ENCODE results near the gene TCAIM. TPM values are rescaled to one million over a fixed set of nuclear protein-coding genes. Genes with fewer than 3 reads are reported as not detected.

Gene TCAIM
- total RNA-seq, 4 donors from 2014 or later: 26.2 to 33.3 (median 27.7) TPM

DNA sequence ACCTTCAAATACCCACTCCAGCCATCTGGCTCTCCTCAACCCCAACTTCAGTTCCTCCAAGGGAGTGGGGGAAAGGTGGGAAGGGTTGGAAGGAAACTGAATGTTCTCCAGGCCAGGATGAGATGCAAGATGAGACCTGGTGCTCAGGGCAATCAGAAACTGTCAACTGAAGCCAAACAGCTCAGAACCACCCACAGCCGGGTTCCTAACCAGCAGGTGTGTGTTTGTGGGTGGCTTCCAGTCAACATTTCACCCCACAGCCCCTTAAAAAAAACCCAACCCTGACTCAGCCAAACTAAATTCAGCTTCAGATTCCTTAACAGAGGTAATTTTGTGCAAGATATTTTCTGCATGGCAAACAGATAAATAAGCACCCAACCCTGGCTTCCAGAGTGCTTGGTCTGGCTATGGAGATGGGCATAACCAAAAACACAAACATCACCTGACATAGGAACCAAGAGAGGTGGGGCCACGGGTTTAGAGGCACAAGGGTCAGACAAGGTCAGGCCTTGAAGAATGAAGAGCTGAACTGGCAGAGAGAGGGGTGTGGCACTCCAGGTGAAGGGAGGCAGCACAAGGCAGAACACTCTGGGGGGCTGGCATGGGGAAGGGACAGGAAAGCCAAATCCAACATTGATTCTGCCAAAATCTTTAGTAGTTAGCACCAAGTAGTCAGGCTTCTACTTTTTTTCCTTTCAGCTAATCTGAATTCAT, 104.2 kb downstream of the TCAIM start:
- H3K36me3 ChIP-seq: peaks cover 21 to 22% of the 10 kb centered on the region in 2 donors
- no peak overlapping the region for H3K4me3 ChIP-seq (replicated peaks in 1 of 3)
- WGBS, 2 donors: 79 to 91% methylated on average over 2 of the region's 2 CpGs
- intact Hi-C loops (cut with DNase I): no loop called here
- DNase-seq: no peak
- no peaks in the 10 kb centered on the region for H3K9me3 ChIP-seq
- H3K4me1 ChIP-seq: peaks cover 0 to 11% of the 10 kb centered on the region in 2 donors
- TF ChIP-seq POLR2A (IDR thresholded peaks at IDR 0.05): no peak
- no peak for TF ChIP-seq CTCF (IDR thresholded peaks at IDR 0.05)
- no peak overlapping the region for H3K27ac ChIP-seq
- H3K27me3 ChIP-seq: no peaks in the 10 kb centered on the region

GRCh38 chr3:44444437-44444836, 105.9 kb downstream of the TCAIM start:
- H3K36me3 ChIP-seq: peaks cover 38 to 39% of the 10 kb centered on the region in 2 donors
- intact Hi-C loops (cut with DNase I): no loop called here
- H3K27me3 ChIP-seq: no peaks in the 10 kb centered on the region
- WGBS, 2 donors: 100% methylated on average over 2 of the region's 2 CpGs
- H3K4me1 ChIP-seq: peaks cover 0 to 8% of the 10 kb centered on the region in 2 donors
- DNase-seq: no peak
- TF ChIP-seq CTCF (IDR thresholded peaks at IDR 0.05) (no peak), POLR2A (IDR thresholded peaks at IDR 0.05) (no peak)
- no peaks in the 10 kb centered on the region for H3K9me3 ChIP-seq
- H3K4me3 ChIP-seq (replicated peaks in 1 of 3): no peak overlapping the region
- H3K27ac ChIP-seq: no peak overlapping the region

DNA sequence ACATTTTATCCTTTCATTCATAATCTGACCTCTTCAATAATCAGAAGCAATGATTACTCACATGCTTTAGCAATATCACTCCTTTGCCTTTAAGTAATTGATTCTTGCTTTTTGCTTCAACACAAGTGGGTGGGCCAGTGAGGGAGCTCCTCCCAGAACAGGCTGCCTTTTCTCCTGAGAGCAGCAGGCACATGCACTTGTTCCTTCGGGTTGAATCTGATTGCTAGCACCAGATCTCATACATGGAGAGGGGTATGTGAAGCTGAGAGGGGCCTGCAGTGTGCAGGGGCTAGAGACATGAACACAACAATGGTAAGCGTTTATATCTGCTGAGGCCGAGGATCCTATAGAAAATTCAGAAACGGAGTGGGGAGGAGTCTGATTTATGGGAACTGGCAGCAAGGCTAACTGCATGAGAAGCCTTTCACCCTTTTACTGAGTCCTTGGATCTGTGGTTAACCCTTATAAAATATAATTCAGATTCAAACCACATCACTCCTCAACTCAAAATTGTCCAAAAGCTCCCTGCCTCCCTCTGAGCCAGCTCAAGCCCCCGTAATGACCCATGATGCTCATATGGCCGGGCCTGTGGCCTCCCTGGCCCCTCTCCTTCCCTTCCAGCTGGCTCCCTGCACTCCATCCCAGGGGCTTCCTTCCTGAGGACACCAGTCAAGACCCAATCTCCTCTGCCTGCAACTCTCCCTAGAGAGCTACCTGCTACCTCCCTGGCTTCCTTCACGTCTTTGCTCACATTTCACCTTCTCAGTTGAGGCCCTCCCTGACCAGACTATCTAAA, 106.5 kb downstream of the TCAIM start:
- 95% methylated on average over 7 of the region's 7 CpGs for WGBS, 2 donors
- intact Hi-C loops (cut with DNase I): no loop called here

GRCh38 chr3:44445786-44446185, 107.2 kb downstream of the TCAIM start:
- DNase-seq: no peak
- TF ChIP-seq POLR2A (IDR thresholded peaks at IDR 0.05): no peak
- TF ChIP-seq CTCF (IDR thresholded peaks at IDR 0.05): no peak
- no peak overlapping the region for H3K4me3 ChIP-seq (replicated peaks in 1 of 3)
- H3K9me3 ChIP-seq: no peaks in the 10 kb centered on the region
- H3K4me1 ChIP-seq: peaks cover 0 to 3% of the 10 kb centered on the region in 2 donors
- intact Hi-C loops (cut with DNase I): no loop called here
- H3K27me3 ChIP-seq: no peaks in the 10 kb centered on the region
- peaks cover 49 to 51% of the 10 kb centered on the region in 2 donors for H3K36me3 ChIP-seq
- H3K27ac ChIP-seq: no peak overlapping the region
- WGBS, 2 donors: 97 to 100% methylated on average over 5 of the region's 5 CpGs

More for the DNA sequence above, 106.5 kb downstream of the TCAIM start:
- no peak for DNase-seq
- Histone ChIP-seq H3K27ac (no peak overlapping the region), H3K9me3 (no peaks in the 10 kb centered on the region), H3K27me3 (no peaks in the 10 kb centered on the region), H3K36me3 (peaks cover 44% of the 10 kb centered on the region in 2 donors), H3K4me3 (replicated peaks in 1 of 3) (no peak overlapping the region), H3K4me1 (peaks cover 0 to 4% of the 10 kb centered on the region in 2 donors)
- TF ChIP-seq POLR2A (IDR thresholded peaks at IDR 0.05) (no peak), CTCF (IDR thresholded peaks at IDR 0.05) (no peak)

DNA sequence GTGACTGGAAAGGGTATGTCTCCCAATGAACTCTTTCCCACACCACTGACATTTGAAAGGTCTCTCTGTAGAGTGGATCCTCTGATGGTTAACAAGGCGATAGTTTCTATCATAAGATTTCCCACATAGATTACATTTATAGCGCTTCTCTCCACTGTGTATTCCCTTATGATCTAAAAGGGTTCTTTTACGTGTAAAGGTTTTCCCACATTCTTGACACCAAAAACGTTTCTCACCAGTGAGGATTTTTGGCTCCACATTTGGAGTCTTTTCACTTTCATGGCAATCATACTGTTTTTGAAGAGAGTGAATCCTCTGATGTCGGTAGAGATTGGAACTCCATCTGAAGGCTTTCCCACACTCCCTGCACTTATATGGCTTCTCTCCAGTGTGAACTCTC, 108.4 kb downstream of the TCAIM start:
- no peaks in the 10 kb centered on the region for H3K9me3 ChIP-seq
- TF ChIP-seq POLR2A (IDR thresholded peaks at IDR 0.05): no peak
- no peak for TF ChIP-seq CTCF (IDR thresholded peaks at IDR 0.05)
- DNase-seq: no peak
- no peaks in the 10 kb centered on the region for H3K4me1 ChIP-seq
- no peak overlapping the region for H3K27ac ChIP-seq
- peaks cover 55 to 60% of the 10 kb centered on the region in 2 donors for H3K36me3 ChIP-seq
- WGBS, 2 donors: 92 to 95% methylated on average over 5 of the region's 5 CpGs
- no peaks in the 10 kb centered on the region for H3K27me3 ChIP-seq
- intact Hi-C loops (cut with DNase I): no loop called here
- H3K4me3 ChIP-seq (replicated peaks in 1 of 3): no peak overlapping the region

Data from thyroid gland (tissue), 4 donors.